AG04450 (cell line): ENCODE results near the gene NDUFS5. TPM values are rescaled to one million over a fixed set of nuclear protein-coding genes. Genes with fewer than 3 reads are reported as not detected.

Experiments
- CTCF ChIA-PET: fragments of 300-600, 350-600 bp; formaldehyde crosslinking; extraction: SDS; loops from one replicate; lab custom pipeline; 2022; ENCODE audit warnings: antibody characterized with exemption, inconsistent platforms; lab: Charles Lee
- POLR2A ChIA-PET: fragments of 350-600 bp; formaldehyde crosslinking; extraction: SDS; loops from one replicate; lab custom pipeline; 2021; ENCODE audit warnings: antibody characterized with exemption, inconsistent platforms; lab: Yijun Ruan, JAX
- DNase-seq: peaks from one replicate; pipeline ENCODE4 v3.0.0-alpha.2; 2011; ENCODE audit warnings: low read depth, low spot score
- H3K27ac ChIP-seq: one replicate; pipeline ENCODE4 v1.5.1; 2012; ENCODE audit warnings: low read depth, low read length, control low read depth
- H3K27me3 ChIP-seq: one replicate; pipeline ENCODE4 v1.6.0; 2012; ENCODE audit warnings: low read length; ENCODE audit not compliant: control insufficient read depth, insufficient read depth
- H3K4me3 ChIP-seq: 2 replicates; pipeline ENCODE4 v1.5.1; 2011; ENCODE audit warnings: mild to moderate bottlenecking, low read depth, low read length, control low read depth
- H3K9me3 ChIP-seq: 2 replicates; pipeline ENCODE4 v1.5.1; 2012; ENCODE audit warnings: low read length; ENCODE audit not compliant: control insufficient read depth, insufficient read depth
- CTCF ChIP-seq: IDR thresholded peaks from 2 replicates; pipeline ENCODE4 v1.5.1; 2011; ENCODE audit warnings: low read depth, low read length, control low read depth, inconsistent platforms
- polyA plus RNA-seq: library from polyadenylated mRNA; depleted of rRNA; stranded (reverse); fragments of >200 nt; gene quantifications from 2 replicates; pipeline ENCODE4 v1.2.3, GENCODE V29; 2011

Gene NDUFS5
- polyA plus RNA-seq, 1 experiment = 852 TPM

- POLR2A ChIA-PET = no interaction called here
- no peak overlapping the region for H3K27ac ChIP-seq
These were observed 54.7 kb downstream of the NDUFS5 start for GRCh38 chr1:39080831-39081270.

GRCh38 chr1:39081271-39082009 lies 55.3 kb downstream of the NDUFS5 start:
- H3K9me3 ChIP-seq = no peaks in the 10 kb centered on the region
- DNase-seq = no peak
- H3K27ac ChIP-seq = no peak overlapping the region
- POLR2A ChIA-PET = interaction anchor here (0.6 kb wide), 1 partner anchor 51 kb away, joined by 3 read pairs; no protein-coding TSS in a partner anchor
- H3K27me3 ChIP-seq = peaks cover 5% of the 10 kb centered on the region
- no peak for TF ChIP-seq CTCF
- peak overlapping the region; percentile 54 for H3K4me3 ChIP-seq
- CTCF ChIA-PET = interaction anchor here (1.6 to 1.7 kb wide), 2 partner anchors 11 kb away, joined by 9 to 12 read pairs; no protein-coding TSS in a partner anchor

More at GRCh38 chr1:39080831-39081270, 54.7 kb downstream of the NDUFS5 start:
- Histone ChIP-seq H3K9me3 (no peaks in the 10 kb centered on the region), H3K4me3 (peak overlapping the region; percentile 54), H3K27me3 (peaks cover 5% of the 10 kb centered on the region)
- CTCF ChIA-PET = interaction anchor here (1.6 kb wide), 1 partner anchor 11 kb away, joined by 9 read pairs; no protein-coding TSS in a partner anchor
- DNase-seq = no peak
- no peak for TF ChIP-seq CTCF

- DNase-seq = no peak
- peaks cover 5% of the 10 kb centered on the region for H3K27me3 ChIP-seq
- ChIA-PET CTCF (interaction anchor here (1.6 to 1.7 kb wide), 2 partner anchors 10 to 457 kb away, joined by 3 to 12 read pairs; no protein-coding TSS in a partner anchor), POLR2A (interaction anchor here (0.6 kb wide), 2 partner anchors 51 to 99 kb away, joined by 3 to 6 read pairs; no protein-coding TSS in a partner anchor)
- no peak for TF ChIP-seq CTCF
- no peak overlapping the region for H3K27ac ChIP-seq
- peak overlapping the region; percentile 54 for H3K4me3 ChIP-seq
- H3K9me3 ChIP-seq = no peaks in the 10 kb centered on the region
These were observed 56.1 kb downstream of the NDUFS5 start for GRCh38 chr1:39082010-39082799.

- no peak for DNase-seq
- Histone ChIP-seq H3K4me3 (no peak overlapping the region), H3K9me3 (no peaks in the 10 kb centered on the region), H3K27ac (no peak overlapping the region), H3K27me3 (peaks cover 5% of the 10 kb centered on the region)
- ChIA-PET CTCF (interaction anchor here (0.7 to 1.7 kb wide), 3 partner anchors 9 to 456 kb away, joined by 3 to 12 read pairs (median 4); no protein-coding TSS in a partner anchor), POLR2A (interaction anchor here (0.6 to 0.8 kb wide), 2 partner anchors 9 to 99 kb away, joined by 3 to 6 read pairs; no protein-coding TSS in a partner anchor)
- no peak for TF ChIP-seq CTCF
These were observed 56.8 kb downstream of the NDUFS5 start for GRCh38 chr1:39082811-39083576.
